Measurements from ENCODE around the gene PSMC1.

PSMC1 gene

DNA sequence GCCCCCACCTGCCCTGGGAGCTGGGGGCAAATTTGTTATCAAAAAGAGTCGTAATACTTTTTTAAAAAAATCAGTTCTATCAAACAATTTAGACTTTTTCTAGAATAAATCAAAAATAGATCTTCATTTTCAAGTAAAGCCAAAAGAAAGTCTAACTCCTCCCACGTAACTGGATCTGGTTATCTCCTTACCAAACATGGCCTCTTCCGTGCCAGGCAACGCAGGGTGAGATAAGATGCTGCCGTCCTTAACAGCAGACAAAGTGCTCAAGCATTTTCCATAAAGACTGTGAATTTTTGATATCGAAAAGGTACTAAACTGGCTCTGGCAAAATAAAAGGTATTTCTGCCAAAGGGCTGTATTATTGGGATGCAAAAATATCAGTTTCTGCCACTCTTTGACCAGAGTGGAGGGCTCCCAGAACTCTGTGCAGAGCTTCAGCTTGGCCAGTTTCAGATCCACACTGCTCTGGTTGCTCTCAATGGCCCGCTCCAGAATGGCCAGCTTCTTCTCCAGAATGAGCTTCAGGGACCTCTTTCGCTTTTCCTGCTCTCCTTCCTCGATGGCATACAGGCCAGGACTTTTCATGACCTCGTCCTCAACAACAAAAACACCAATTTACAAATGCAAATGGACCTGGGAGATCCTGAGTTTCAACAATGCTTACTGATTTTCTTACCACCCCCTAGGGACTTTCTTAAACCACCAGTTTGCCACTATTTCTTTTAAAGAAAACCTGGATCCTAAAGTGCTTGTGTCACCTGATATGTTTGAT lies 46.4 kb downstream of the PSMC1 start:
- DNase-seq (ENCODE audit: low spot score) = no peak

DNA sequence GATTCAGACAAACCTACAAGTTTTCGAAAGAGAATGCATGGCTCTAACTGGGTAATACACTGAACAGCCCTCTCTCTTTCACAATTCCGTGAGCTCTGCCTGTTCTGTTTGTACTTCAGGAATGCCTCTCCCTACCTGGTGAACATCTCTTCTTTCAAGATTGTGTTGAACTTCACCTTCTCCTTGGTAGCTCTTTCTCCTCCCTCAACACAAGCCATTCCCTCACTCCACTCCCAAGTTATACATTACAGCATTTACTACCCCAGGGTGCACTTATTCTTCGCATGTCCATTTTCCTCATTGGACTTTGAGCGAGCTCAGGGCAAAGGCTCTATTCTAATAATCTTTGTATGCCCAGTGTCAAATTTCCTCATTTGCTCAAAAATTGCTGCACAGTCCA lies 47.1 kb downstream of the PSMC1 start:
- DNase-seq (ENCODE audit: low spot score) = no peak

DNA sequence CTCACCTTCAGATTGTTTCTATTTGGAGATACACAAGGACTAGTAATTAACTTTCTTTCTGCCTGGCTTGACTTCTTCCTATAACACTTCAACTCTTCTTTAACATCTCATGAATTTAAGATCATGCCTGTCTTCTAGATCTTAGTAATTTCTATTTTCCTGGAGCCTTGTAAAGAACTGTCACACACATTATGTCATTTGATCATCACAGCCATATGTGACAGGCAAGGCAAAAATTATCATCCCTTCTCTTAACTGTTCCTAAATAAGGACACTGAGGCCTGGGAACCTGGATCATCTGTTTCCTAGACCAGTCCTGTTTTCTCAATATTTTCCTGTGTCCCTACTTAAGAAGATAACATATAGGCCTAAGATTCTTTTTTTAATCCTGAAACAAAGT lies 48.1 kb downstream of the PSMC1 start:
- DNase-seq (ENCODE audit: low spot score) = no peak

DNA sequence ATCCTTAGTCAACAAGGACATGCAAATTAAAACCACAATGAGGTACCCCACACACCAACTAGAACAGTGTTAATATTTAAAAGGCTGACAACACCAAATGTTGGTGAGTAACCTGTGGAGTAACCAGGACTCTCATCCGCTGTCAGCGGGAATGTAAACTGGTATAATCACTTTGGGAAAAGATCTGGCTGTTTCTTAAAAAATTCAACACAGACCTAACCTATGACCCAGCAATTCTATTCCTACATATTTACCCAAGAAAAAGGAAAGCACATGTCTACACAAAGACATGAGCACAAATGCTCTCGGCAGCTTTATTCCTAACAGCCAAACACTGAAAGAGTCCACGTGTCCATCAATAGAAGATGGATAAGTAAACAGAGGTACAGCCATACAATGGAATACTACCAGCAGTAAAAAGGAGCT lies 48.8 kb downstream of the PSMC1 start:
- no peak for DNase-seq (ENCODE audit: low spot score)

DNA sequence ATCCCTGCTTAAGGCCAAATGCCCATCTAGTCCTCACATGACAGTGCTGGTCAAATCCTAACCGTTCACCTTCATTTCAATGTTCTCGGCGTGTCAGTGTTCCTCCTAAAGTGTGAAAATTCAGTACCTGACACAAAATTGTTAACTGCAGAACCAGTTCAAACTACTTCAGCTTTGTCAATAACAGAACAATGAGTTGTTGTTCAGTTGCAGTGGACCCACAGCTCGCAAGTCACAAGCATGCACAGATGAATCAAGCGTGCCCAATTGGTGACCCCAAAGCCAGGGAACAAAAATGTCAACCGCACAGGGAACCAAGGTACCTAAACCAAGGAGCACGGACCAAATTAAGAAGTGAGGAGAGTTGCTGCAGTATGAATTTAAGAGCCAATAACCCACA lies 52.2 kb downstream of the PSMC1 start:
- no peak for DNase-seq (ENCODE audit: low spot score)

DNA sequence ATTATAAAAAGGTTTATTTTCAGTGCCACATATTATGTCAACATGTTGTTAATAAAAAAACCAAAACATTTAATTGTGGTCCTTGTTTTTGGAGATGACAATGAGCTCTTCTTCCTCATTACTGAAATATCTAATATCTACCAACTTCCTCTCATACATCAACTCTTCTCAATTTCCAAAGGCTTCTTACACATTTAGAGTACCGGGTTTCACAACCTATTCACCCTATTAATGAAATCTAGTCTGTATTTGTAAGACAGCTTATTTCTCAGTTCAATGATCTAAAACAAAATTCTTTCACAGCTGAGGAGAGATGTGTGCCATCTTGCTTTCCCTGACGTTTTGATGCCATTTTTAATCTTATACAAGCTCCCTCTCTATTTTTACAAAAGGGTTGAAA lies 60.9 kb downstream of the PSMC1 start:
- no peak for DNase-seq (ENCODE audit: low spot score)

DNA sequence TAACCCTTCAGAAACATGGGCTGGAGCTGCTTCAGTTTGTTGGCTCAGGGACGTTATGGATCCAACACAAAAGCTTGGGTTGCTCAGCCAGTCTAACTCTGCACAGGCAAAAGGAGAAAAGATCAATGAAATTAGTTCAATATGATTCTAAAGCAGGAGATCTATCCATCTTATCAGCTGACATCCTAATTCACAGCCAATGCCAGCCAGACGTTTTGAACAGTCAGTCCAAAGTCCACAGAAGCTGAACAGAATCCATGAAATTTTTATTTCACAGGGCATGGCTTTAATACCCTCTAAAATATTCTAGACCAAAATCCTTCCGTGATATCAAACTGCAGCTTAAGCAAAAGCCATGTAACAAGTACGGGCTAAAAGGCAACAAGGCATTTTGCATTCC lies 61.7 kb downstream of the PSMC1 start:
- no peak for DNase-seq (ENCODE audit: low spot score)

DNA sequence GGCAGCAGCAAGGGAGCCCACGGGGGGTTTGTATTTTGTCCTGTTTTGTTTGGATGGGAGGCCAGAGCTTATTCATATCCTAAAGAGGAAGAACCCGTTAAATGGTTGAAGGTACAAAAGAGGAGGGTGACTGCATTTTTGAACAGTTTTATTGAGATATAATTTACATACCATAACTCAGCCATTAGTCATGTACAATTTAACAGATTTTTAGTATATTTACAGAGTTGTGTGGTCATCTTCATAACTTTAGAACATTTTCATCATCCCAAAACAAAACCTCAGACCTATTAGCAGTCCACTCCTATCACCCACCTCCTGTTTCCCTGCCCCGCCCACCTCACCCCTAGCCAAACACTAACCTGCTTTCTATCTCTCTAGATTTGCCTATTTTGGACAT lies 62.8 kb downstream of the PSMC1 start:
- no peak for DNase-seq (ENCODE audit: low spot score)

DNA sequence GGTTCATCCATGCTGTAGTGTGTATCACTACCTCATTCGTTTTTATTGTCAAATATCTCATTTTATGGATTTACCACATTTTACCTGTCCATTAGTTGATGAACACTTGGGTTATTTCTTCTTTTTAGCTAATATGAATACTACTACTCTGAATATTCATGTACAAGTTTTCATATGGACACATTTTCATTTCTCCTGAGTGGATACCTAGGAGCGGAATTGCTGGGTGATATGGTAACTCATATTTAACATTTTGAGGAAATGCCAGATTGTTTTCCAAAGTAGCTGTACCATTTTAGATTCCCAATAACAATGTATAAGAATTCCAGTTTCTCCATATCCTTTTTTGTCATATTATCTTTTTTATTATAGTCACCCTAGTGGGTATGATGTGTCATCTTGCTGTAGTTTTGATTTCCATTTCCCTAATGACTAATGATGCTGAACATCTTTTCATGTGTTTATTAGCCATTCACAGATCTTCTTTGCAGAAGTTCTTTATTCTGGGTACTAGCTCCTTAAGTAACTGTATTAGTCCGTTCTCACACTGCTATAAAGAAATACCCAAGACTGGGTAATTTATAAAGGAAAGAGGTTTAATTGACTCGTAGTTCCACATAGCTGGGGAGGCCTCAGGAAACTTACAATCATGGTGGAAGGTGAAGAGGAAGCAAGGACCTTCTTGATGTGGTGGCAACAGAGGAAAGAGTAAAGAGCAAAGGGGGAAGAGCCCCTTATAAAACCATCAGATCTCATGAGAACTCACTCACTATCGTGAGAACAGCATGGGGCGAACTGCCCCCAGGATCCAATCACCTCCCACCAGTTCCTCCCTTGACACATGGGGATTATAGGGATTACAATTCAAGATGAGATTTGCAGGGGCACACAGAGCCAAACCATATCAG lies 63.5 kb downstream of the PSMC1 start:
- DNase-seq (ENCODE audit: low spot score) = no peak

DNA sequence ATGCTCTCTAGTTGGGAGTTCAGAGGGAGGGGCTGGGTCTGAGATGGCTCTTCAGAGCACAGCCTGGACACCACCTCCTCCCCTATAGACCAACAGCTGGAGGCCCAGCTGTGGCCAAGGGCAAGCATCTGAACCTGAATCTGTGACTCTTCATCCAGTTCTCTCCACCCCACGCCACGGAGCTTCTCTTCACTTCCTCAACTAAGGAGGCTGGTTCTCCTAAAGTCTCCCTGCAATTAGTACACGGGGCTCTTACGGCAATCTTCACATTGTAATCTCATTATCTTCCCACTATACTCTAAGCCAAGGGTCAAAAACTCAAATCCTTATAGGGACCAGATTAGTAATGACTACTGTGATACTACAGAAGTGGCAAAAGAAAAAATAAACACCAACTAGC lies 65.5 kb downstream of the PSMC1 start:
- DNase-seq (ENCODE audit: low spot score) = no peak
